G401 (cell line): ENCODE results near the gene TDRD7. TPM values are rescaled to one million over a fixed set of nuclear protein-coding genes. Genes with fewer than 3 reads are reported as not detected.
"Not testable (repeated sequence)": the region's sequence is repeated elsewhere in the genome, so short reads cannot be mapped to it uniquely, and the experiment has no call there.

Experiments
- DNase-seq: peaks from one replicate; pipeline ENCODE4 v3.0.0-alpha.2; 2015; ENCODE audit warnings: low spot score
- in situ Hi-C: cut with HindIII; loops from 2 replicates; pipeline ENCODE4 v1.10.0; 2016; ENCODE audit warnings: low sequenced_read_pairs, mixed read lengths
- total RNA-seq: library from RNA; depleted of rRNA; stranded (reverse); fragments of >200 nt; shearing (Covaris generic); gene quantifications from 2 replicates; pipeline ENCODE4 v1.2.3, GENCODE V29; 2014

TDRD7 gene
- total RNA-seq, 1 experiment from 2014 or later: 0.20 TPM

GRCh38 chr9:97415146-97415545 is 3.2 kb downstream of the TDRD7 start:
- no peak for DNase-seq
- in situ Hi-C loops: no loop called here

- no peak for DNase-seq
- in situ Hi-C loops: no loop called here
Observed at GRCh38 chr9:97418880-97419279, 7.0 kb downstream of the TDRD7 start.

- in situ Hi-C loops: no loop called here
Observed at GRCh38 chr9:97419309-97419867, 7.5 kb downstream of the TDRD7 start.

GRCh38 chr9:97425336-97425972 is 13.6 kb downstream of the TDRD7 start:
- in situ Hi-C loops: no loop called here
- DNase-seq: no peak

More at GRCh38 chr9:97419309-97419867, 7.5 kb downstream of the TDRD7 start:
- no peak for DNase-seq

- DNase-seq: no peak
- in situ Hi-C loops: no loop called here
Observed at GRCh38 chr9:97425973-97426336, 14.1 kb downstream of the TDRD7 start.

- DNase-seq: no peak
- in situ Hi-C loops: no loop called here
Observed at GRCh38 chr9:97427885-97428284, 16.0 kb downstream of the TDRD7 start.

- DNase-seq: no peak
- in situ Hi-C loops: no loop called here
Observed at GRCh38 chr9:97430316-97431043, 18.6 kb downstream of the TDRD7 start.

GRCh38 chr9:97431044-97431441 is 19.1 kb downstream of the TDRD7 start:
- DNase-seq: no peak
- in situ Hi-C loops: no loop called here

GRCh38 chr9:97431549-97432143 is 19.8 kb downstream of the TDRD7 start:
- in situ Hi-C loops: no loop called here
- DNase-seq: no peak

- in situ Hi-C loops: no loop called here
Observed at GRCh38 chr9:97437051-97437600, 25.2 kb downstream of the TDRD7 start.

GRCh38 chr9:97438257-97438656 is 26.4 kb downstream of the TDRD7 start:
- in situ Hi-C loops: no loop called here
- DNase-seq: no peak

More at GRCh38 chr9:97437051-97437600, 25.2 kb downstream of the TDRD7 start:
- DNase-seq: no peak

- in situ Hi-C loops: no loop called here
- DNase-seq: no peak
Observed at GRCh38 chr9:97438666-97439065, 26.8 kb downstream of the TDRD7 start.

GRCh38 chr9:97440160-97440559 is 28.3 kb downstream of the TDRD7 start:
- no peak for DNase-seq
- in situ Hi-C loops: no loop called here

GRCh38 chr9:97441729-97442128 is 29.8 kb downstream of the TDRD7 start:
- DNase-seq: no peak
- in situ Hi-C loops: no loop called here

- no peak for DNase-seq
- in situ Hi-C loops: no loop called here
Observed at GRCh38 chr9:97445119-97445701, 33.3 kb downstream of the TDRD7 start.

- in situ Hi-C loops: no loop called here
- DNase-seq: no peak
Observed at GRCh38 chr9:97447001-97447400, 35.1 kb downstream of the TDRD7 start.

- in situ Hi-C loops: not testable (repeated sequence)
Observed at GRCh38 chr9:97453573-97453972, 41.7 kb downstream of the TDRD7 start.

GRCh38 chr9:97456841-97457240 is 44.9 kb downstream of the TDRD7 start:
- in situ Hi-C loops, DNase-seq: not testable (repeated sequence)

More at GRCh38 chr9:97453573-97453972, 41.7 kb downstream of the TDRD7 start:
- not testable (repeated sequence) for DNase-seq

- in situ Hi-C loops: no loop called here
- DNase-seq: no peak
Observed at GRCh38 chr9:97459326-97459725, 47.4 kb downstream of the TDRD7 start.
